NCI-H146 treated with DMSO at 0.1 percent for 48 hours (cell line): ENCODE measurements around the gene MTMR3.

Experiments
- DNase-seq: peaks from one replicate; lab custom pipeline; 2025; ENCODE audit not compliant: unreplicated experiment; lab: John Stamatoyannopoulos, UW

The MTMR3 gene

DNA sequence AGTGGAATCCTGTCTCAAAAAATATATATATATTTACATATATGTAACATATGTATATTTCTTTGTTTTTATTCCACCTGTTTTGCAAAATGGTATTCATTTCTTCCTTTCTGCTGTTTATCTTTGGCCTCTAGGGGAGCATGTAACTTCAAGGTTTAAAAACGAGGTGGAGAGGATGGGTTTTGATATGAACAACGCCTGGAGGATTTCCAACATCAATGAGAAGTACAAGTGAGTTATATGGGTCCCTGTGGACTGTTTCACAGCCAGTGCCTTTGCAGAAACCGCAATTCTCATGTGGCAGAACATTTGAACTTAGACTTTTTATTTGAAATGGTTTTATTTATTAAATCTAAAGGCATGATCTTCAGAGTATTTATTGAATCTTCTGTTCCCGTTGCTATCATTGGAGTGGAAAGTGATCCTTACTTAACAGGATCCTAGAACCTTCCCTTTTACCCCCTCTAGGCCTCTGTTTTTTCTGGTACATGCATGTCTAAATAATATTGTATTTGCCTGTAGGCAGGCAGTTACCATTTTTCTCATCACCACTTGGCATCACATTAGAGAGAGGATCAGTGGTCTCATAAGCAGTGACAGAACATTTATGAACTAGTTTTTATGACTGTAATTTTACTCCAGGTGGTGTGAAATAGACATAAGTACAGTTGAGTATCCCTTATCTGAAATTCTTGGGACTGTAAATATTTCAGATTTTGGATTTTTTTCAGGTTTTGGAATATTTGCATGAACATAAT, 115.8 kb downstream of the MTMR3 start:
- DNase-seq: no peak

DNA sequence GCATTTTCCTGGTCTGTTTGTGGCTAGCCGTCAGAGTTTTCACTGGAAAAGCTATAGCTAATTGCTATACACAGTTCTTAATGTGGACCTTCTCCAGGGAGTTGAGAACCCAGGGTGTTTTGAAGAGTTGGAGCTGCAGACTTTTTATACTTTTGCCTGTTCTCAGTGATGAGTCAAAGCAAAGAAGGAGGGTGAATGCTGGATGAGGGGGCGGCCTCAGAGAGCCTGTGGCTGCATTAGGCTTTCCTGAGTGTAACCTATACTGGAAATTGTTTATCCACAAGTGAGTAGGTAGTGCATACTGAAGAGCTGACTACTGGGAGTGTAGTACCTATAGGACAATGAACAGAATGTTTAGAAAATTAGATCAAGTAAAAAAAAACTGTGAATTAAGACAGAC, 117.6 kb downstream of the MTMR3 start:
- no peak for DNase-seq

GRCh38 chr22:30001459-30001858, 118.5 kb downstream of the MTMR3 start:
- DNase-seq: no peak

- DNase-seq: no peak
Observed at GRCh38 chr22:30002861-30003486, 120.0 kb downstream of the MTMR3 start.

DNA sequence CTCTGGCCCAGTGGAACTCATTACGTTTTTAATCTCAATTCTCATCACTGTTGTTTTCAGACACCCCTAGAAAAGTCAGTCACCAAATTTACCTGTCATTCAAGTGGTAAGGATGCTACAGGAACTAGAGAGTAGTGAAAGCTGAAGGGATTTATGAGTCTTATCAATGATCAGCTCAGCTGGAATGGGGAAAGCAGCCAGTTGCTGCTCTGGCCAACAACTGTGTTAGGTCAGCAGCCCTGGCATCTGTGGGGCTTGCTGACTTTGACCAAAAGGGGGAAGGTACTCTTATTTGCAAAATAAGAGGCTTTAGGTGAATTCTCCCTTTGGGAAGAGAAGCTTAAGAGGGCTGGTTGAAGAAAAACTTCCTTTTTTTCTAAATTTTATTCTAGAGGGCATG, 121.1 kb downstream of the MTMR3 start:
- no peak for DNase-seq

GRCh38 chr22:30004694-30005093, 121.7 kb downstream of the MTMR3 start:
- DNase-seq: no peak

DNA sequence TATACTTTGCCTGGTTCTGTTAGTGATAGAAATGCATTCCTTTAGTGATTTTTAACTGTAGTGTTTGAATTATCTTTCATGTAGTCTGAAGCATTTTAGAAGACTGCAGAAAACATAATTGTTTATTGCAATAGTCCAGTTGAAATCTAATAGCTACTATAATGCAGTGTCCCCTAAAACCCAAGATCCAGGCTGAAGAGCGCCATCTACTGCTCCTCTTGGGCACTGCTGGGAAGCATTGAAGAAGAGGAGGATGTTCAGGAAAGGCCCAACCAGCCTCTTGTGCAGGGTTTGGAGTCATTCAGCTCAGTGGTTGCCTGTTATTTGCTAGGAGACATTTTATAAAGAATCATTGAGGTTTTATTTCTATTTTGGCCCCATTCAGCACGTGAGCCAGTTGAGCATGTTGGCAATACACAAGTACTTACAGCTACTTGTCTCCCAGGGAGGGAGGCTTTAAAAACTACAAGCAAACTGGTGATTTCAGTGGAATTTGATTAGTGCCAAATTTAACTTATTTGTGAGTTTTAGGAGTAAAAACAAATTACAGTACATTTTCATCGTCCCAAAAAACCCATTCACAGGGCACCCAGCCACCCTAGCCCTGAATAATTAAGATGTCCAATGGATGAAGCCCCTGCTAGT, 122.4 kb downstream of the MTMR3 start:
- DNase-seq: peak; percentile 25

DNA sequence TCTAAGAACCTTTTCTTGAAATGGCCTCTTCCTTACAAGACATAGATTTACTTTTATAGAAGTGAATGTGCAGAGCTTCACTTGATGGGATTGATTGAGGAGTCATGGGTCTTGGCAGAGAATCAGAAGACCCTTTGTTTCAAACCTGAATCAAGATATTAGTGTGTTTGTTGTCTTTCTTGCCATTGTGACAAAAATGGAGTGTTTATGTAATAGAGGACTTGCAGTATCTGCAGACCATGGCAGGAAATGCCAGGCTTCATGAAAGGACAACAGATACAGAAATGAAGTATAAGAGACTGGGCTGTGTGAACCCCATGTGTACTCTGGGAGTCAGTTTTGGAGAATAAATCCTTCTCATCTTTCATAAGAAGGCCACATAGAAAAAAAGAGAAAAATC, 124.4 kb downstream of the MTMR3 start:
- no peak for DNase-seq

- no peak for DNase-seq
Observed at GRCh38 chr22:30008401-30008800, 125.4 kb downstream of the MTMR3 start.

DNA sequence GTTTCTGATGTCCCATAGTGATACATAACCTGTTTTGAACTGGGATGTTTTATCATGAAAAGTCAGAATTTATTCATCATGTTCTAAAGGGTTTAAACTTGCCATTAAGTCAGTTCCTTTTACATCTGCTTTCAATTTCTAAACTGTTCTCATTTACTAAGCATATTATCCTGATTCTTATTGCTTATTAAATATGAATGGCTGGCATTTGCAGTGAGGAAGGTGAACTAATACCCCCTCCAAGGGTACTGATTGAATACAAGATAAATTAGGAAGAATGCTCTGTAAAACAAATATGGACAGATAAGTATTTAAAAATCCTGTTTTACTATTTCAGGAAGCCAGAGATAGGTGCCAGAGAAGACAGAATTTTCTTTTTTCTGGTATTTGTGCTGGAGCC, 126.5 kb downstream of the MTMR3 start:
- DNase-seq: no peak

GRCh38 chr22:30010789-30011405, 127.9 kb downstream of the MTMR3 start:
- no peak for DNase-seq

DNA sequence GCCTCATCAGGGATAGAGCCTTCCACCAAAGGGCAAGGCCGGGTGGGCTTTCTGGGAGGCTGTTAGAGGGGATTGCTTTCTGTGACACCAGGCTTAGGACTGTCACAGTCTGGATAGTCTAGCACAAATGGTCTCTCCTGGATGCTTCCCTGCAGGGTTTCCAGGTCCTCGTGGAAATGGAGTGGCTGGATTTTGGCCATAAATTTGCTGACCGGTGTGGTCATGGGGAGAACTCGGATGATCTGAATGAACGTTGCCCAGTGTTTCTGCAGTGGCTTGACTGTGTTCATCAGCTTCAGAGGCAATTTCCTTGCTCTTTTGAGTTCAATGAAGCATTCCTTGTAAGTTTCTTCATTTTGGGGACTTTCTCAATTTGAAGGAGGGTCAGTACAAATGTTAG, 130.2 kb downstream of the MTMR3 start:
- DNase-seq: no peak

GRCh38 chr22:30014244-30014643, 131.3 kb downstream of the MTMR3 start:
- DNase-seq: no peak

DNA sequence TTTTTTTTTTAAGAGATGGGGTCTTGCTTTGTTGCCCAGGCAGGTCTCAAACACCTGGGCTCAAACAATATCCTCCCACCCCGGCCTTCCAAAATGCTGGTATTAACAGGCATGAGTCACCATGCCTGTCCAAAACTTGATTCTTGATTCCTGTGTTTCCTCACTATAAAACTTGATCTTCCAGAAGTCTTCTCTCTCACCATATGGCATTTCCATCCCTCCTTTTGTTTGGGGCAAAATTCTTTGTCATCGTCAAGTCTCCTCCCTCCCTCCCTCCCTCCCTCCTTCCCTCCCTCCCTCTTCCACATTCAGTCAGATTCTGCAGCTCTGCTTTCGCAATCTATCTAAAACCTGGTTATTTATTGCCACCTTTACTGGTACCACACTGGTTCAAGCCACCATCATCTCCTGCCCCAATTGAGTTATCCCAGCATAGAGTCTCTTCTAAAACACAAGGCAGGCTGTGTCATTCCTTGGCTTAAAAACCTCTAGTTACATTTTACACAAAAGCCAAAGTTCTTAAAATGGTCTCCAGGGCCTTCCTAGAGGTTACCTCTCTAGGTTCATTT, 132.3 kb downstream of the MTMR3 start:
- no peak for DNase-seq

GRCh38 chr22:30015846-30016245, 132.9 kb downstream of the MTMR3 start:
- DNase-seq: no peak

DNA sequence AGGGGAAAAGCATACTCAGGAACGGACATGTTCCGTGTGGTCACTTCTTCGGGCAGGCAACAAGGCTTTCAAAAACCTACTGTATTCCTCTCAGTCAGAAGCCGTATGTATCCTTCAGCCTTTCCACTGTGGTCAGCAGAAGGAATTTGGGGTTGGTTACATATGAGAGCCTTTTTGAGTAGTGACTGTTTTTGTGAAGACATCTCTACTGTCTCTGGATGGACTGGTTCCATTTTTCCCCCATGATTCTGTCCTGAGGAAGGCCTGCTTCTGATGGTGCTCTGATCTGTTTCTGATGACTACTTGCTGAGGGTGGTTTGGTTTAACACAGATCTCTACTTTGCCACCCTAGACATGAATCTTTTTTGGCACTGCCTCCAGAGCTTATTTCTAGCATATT, 133.6 kb downstream of the MTMR3 start:
- no peak for DNase-seq

DNA sequence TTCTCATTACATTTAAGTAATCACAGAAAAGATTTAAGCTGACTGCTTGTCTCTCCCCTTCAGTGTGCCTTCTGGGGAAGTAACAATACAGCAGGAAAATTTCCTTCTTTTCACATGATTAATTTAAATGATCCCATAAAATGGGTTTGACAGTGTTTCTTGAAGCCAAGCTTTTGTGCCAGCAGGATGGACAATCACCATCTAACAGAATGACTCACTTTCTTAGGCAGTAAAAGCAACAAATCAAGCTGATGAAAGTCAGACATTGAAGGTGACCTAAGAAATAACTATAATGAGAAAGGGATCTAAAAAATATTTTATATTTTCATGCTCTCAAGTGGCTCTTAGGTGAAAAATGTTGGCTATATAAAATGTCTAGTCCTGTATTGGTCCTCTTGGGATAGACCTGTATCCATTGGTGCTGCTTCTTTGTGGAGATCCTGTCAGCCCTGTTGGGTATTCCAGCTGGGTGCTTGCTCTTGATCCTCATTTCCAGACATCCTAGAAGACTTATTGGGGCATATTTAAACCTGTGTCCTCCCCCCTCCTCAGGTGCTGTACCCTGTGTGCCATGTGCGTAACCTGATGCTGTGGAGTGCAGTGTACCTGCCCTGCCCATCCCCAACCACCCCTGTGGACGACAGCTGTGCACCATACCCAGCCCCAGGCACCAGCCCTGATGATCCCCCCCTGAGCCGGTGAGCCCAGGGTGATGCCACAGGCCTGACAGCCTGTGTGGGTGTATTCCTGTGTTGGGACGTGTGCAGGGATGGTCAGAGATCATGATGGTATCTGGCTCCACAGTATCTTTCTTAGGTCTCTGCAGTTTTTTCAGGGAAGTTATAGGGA, 134.6 kb downstream of the MTMR3 start:
- no peak for DNase-seq

DNA sequence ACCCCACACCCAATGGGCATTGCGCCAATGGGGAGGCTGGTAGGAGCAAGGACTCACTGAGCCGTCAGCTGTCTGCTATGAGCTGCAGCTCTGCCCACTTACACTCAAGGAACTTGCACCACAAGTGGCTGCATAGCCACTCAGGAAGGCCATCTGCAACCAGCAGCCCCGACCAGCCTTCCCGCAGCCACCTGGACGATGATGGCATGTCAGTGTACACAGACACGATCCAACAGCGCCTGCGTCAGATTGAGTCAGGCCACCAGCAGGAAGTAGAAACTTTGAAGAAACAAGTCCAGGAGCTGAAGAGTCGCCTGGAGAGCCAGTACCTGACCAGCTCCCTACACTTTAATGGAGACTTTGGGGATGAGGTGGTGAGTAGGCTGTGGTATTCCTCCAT, 137.5 kb downstream of the MTMR3 start:
- no peak for DNase-seq

DNA sequence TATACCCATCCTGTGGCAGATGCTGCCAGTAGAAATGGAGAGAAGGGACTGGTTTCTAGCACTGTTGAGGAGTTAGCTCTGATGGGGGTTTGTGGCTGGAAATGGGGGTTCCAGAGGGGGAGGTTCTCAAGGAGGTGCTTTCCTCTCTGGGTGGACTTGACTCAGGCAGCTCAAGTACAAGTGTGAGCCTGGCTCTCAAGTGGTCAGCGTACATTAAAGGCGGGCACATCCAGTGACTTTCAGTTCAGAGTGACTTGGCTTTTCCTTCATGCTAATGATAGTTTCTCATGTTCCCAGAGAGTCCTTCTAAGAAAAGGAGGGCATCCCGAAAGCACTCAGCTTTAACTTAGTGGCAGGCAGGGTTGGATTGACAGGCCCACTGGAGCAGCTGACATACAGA, 138.4 kb downstream of the MTMR3 start:
- no peak for DNase-seq

GRCh38 chr22:30021881-30022619, 139.1 kb downstream of the MTMR3 start:
- no peak for DNase-seq
